Fibroblast of mammary gland (primary cell): ENCODE data around the gene FAR2.
A peak's percentile ranks its signal among the peaks of the same experiment; 100 is the strongest.

ENCODE experiments used
- DNase-seq: peaks from one replicate; pipeline ENCODE4 v3.0.0-alpha.2; 2010; ENCODE audit warnings: low read depth
- H3K4me3 ChIP-seq: 2 replicates; pipeline ENCODE4 v1.5.1; 2011; ENCODE audit warnings: low read depth, mild to moderate bottlenecking, low read length, moderate library complexity; ENCODE audit not compliant: control insufficient read depth
- TF ChIP-seq, protein P1 (sequence below): conservative IDR thresholded peaks from 2 replicates; pipeline ENCODE4 v1.5.1; 2011; ENCODE audit warnings: low read depth, low read length, inconsistent platforms; ENCODE audit not compliant: control insufficient read depth, insufficient read depth

FAR2 gene

DNA sequence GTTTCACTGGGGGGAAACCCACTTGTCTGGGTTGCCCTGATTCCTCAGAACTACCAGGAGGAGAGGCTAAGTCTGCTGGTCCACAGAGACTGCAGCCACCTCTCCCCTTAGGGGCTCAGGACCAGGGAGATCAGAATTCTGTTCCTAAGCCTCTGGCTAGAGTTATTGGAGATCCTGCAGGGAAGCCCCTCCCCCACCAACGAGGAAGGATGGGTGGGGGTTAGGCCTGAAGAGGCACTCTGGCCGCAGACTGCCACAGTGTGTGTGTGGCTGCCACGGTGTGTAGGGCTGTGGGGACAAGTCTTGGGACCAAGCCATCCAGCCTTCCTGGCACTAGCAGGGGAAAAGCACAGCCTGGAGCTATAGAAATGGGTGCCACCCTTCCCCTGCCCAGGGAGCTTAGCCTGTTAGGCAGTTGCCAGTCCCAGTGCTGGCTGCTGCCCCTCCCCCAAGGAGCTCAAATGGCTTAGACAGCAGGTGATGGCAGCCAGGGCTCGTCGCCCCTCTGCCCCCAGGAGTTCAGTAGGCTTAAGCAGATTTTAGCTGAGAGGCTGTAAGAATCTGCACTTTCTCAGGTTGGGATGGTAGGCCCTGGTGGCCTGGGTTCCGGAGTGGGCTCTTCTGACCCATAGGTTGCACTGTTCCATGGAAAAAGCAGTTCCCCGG is 124.2 kb downstream of the FAR2 start:
- TF ChIP-seq, protein P1, sequence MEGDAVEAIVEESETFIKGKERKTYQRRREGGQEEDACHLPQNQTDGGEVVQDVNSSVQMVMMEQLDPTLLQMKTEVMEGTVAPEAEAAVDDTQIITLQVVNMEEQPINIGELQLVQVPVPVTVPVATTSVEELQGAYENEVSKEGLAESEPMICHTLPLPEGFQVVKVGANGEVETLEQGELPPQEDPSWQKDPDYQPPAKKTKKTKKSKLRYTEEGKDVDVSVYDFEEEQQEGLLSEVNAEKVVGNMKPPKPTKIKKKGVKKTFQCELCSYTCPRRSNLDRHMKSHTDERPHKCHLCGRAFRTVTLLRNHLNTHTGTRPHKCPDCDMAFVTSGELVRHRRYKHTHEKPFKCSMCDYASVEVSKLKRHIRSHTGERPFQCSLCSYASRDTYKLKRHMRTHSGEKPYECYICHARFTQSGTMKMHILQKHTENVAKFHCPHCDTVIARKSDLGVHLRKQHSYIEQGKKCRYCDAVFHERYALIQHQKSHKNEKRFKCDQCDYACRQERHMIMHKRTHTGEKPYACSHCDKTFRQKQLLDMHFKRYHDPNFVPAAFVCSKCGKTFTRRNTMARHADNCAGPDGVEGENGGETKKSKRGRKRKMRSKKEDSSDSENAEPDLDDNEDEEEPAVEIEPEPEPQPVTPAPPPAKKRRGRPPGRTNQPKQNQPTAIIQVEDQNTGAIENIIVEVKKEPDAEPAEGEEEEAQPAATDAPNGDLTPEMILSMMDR, result no peak
- no peak for DNase-seq

DNA sequence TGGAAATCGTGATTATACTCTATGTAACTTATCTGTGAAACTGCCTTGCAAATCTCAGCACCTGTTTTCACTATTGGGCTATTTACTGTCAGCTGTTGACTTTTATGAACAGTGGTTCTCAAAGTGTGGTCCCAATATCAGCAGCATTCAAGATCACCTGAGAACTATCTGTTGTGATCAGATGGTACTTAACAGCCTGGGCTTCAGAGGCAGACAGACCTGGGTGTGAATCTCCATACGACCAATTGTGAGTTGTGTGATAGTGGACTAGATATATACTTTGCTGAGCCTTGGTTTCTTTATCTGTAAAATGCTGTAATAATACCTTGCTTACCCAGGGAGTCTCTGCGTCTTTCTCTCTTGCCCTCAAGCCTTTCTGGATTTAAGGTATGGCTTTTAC is 126.8 kb downstream of the FAR2 start:
- no peak overlapping the region for H3K4me3 ChIP-seq
- TF ChIP-seq, protein P1, result no peak
- DNase-seq, result no peak

More for the DNA sequence above, 124.2 kb downstream of the FAR2 start:
- no peak overlapping the region for H3K4me3 ChIP-seq

DNA sequence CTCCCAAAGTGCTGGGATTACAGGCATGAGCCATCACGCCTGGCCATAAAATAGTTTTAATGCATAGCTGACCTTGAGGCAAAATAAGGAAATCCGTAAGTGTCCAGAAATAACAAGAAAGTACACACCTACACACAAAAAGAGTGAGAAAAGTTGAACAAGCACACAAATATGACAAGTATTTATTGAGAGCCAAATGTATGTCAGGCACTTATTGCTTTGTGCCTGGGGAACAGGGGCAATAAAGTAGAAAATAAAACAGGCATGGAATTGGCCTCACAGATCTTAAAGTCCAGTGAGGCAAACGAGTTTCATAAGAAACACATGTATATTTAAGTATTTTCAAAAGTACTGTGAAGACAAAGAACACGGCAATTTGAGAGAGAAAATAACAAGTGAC is 128.2 kb downstream of the FAR2 start:
- DNase-seq, result no peak
- H3K4me3 ChIP-seq, result no peak overlapping the region
- TF ChIP-seq, protein P1, result no peak

DNA sequence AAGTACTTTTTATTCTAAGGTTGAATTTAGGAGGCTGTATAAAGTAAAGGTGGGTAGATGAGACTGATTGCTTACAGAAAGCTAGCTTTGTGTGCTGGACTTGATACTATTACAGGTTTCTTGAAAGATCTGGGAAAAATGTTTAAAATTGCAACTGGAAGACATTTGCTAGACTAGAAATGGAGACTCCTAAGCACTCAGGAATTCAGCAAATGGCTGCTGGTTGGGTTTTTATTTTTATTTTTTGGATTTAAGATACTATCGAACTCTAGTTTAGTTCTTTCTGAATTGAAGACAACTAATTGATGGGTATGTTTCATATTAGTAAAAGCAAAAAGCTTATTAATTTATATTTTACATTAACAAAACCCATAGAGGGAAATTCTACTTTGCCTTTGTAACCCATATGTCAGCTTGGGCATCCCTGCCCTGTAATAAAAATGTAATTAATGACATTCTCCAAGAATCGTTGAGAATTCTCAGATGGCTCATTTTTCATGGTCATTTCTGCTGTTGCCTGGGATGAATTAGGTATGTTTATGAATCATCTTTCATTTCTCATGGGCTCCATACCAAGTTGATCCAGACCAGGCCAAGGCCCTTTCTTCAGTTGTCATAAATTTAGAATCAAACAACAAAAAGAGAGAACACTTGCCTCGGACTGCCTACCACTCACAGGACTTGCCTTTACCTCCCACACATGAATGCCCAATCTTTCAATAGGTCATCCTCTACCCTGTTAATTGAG is 129.8 kb downstream of the FAR2 start:
- TF ChIP-seq, protein P1, result no peak
- no peak overlapping the region for H3K4me3 ChIP-seq
- DNase-seq, result peak; percentile 76

DNA sequence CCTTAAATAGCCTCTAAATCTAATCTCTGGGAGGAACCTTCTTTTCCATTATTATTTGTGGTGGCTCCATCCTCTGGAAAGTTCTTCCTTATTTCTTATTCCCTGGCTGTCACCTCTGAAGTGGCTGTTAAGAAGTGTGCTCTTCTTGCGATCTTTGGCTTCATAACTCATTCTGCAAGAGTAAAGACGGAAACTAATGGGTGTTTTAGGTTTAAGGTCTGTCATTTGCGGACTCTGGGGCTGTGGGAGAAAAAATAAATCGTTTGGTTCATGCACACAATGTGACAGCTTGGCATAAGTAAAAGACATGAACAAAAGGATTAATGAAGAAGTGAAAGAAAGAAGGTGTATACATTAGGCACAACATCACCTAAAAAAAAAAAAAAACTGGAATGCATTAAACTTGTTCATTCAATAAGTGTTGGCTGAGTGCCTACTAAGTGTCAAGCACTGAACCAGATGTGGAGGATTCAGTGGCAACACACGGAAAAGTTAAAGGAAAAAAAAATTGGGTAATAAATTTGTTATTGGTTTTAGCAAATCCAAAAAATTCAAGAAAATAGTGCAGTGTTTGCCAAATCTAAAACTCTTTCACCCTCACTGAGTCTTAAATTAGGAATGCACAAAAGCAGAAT is 132.4 kb downstream of the FAR2 start:
- no peak for DNase-seq
- TF ChIP-seq, protein P1, result no peak

DNA sequence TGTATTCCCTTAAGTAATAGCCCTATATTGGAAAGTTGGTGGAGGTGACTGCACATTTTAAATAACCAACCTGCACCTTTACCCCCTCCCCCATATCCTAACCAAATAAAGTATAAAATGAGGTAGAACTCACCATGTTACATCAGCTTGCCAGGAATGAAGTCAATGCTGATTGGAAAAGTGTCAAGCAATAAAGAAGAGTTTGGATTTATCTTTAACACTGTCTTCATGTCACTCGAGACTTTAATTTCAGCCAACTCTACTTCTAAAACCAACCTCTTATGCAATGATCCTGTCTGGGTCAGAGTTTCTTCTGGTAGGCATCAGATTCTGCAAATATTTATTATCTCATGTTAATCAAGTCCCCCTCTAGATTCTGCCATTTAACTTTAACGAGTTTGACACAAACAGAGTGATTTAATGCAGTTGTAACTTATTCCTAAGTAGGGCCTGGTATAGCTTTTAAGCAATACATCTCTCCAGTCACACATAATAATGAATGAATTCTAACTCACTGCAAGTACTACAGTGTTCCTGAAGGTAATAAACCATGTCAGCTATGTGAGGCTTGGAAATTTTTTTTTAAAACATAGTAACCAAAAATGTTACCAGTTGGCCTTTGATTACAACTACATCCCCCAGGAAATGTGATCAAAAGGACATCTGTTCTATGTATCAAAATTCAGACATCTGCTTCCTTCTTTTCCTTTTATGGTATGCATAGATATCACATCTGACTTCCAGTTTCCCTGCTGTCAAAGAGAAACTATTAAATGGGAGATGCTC is 133.1 kb downstream of the FAR2 start:
- TF ChIP-seq, protein P1, result no peak
- no peak overlapping the region for H3K4me3 ChIP-seq
- no peak for DNase-seq

More for the DNA sequence above, 132.4 kb downstream of the FAR2 start:
- H3K4me3 ChIP-seq, result no peak overlapping the region
